Endothelial cell of umbilical vein (primary cell): ENCODE measurements around the gene KIAA0753. TPM values are rescaled to one million over a fixed set of nuclear protein-coding genes. Genes with fewer than 3 reads are reported as not detected.

ENCODE experiments used
- BruUV-seq: library from RNA; stranded (reverse); fragments of 400-500 nt; replicated peaks from 2 replicates; lab custom pipeline; 2021; lab: Mats Ljungman, UMichigan
- CTCF ChIA-PET: fragments of 300-600, 350-600 bp; sonication (Branson Sonifier 250); formaldehyde crosslinking; loops from one replicate; lab custom pipeline; 2021; ENCODE audit warnings: antibody characterized with exemption, inconsistent platforms; lab: Charles Lee
- POLR2A ChIA-PET: fragments of 300-600, 350-600 bp; sonication (Branson Sonifier 250); formaldehyde crosslinking; loops from one replicate; lab custom pipeline; 2021; ENCODE audit warnings: antibody characterized with exemption, inconsistent platforms; lab: Charles Lee
- DNase-seq: peaks from one replicate; pipeline ENCODE4 v3.0.0-alpha.2; 2011; ENCODE audit warnings: low read depth, low spot score
- FAIRE-seq: peaks from 2 replicates; lab custom pipeline; 2011; peaks lifted over from hg19 to GRCh38; lab: Jason Lieb, UNC
- H2AFZ ChIP-seq: 2 replicates; pipeline ENCODE4 v1.6.0; 2012; ENCODE audit warnings: low read depth, low read length, control low read depth, inconsistent platforms
- H3K27ac ChIP-seq: 2 replicates; pipeline ENCODE4 v1.5.1; 2011; ENCODE audit warnings: low read depth, mild to moderate bottlenecking, control low read depth, low read length, moderate library complexity; ENCODE audit not compliant: insufficient read depth
- H3K27me3 ChIP-seq, 2 experiments: 2 replicates each; pipeline versions ENCODE4 v1.6.0 to v1.6.1; 2011; ENCODE audit warnings: low read length in 2 of 2, mixed read lengths in 1 of 2; ENCODE audit not compliant: control insufficient read depth in 2 of 2, insufficient read depth in 2 of 2
- H3K36me3 ChIP-seq, 2 experiments: 2 replicates in 1 of 2; 3 replicates in 1 of 2; pipeline ENCODE4 v1.5.1; 2011; ENCODE audit warnings: low read length in 2 of 2, mild to moderate bottlenecking in 1 of 2, moderate library complexity in 1 of 2; ENCODE audit not compliant: control insufficient read depth in 2 of 2, insufficient read depth in 2 of 2; ENCODE audit errors: extremely low read depth in 1 of 2
- H3K4me1 ChIP-seq: 3 replicates; pipeline ENCODE4 v1.5.1; 2011; ENCODE audit warnings: mild to moderate bottlenecking, low read length; ENCODE audit not compliant: control insufficient read depth, insufficient read depth; ENCODE audit errors: extremely low read depth
- H3K4me2 ChIP-seq: 2 replicates; pipeline ENCODE4 v1.6.1; 2011; ENCODE audit warnings: low read length, control low read depth, mixed read lengths; ENCODE audit not compliant: insufficient read depth
- H3K4me3 ChIP-seq, 3 experiments: fragments of 200-600 bp in 1 of 3; sonication (generic), shearing (Covaris generic) in 1 of 3; replicated peaks in 1 of 3; 2 replicates each; pipeline ENCODE4 v1.5.1; 2011 to 2016; ENCODE audit warnings: control low read depth in 3 of 3, low read length in 3 of 3, mild to moderate bottlenecking in 2 of 3, inconsistent platforms in 1 of 3, low read depth in 1 of 3, moderate library complexity in 1 of 3; ENCODE audit not compliant: insufficient read depth in 1 of 3
- H3K79me2 ChIP-seq: 2 replicates; pipeline ENCODE4 v1.6.0; 2012; ENCODE audit warnings: low read length, inconsistent platforms; ENCODE audit not compliant: control insufficient read depth, insufficient read depth
- H3K9ac ChIP-seq: replicated peaks from 2 replicates; pipeline ENCODE3; 2011; ENCODE audit warnings: low read length, control low read depth; ENCODE audit not compliant: insufficient read depth; ENCODE audit errors: extremely low read depth
- H3K9me1 ChIP-seq: replicated peaks from 3 replicates; pipeline ENCODE4 v1.6.0; 2011; ENCODE audit warnings: mild to moderate bottlenecking, low read length; ENCODE audit not compliant: control insufficient read depth, insufficient read depth; ENCODE audit errors: extremely low read depth
- H3K9me3 ChIP-seq: replicated peaks from 2 replicates; pipeline ENCODE4 v1.5.1; 2012; ENCODE audit warnings: low read length, inconsistent platforms; ENCODE audit not compliant: control insufficient read depth, insufficient read depth
- H4K20me1 ChIP-seq: replicated peaks from 2 replicates; pipeline ENCODE3; 2011; ENCODE audit warnings: mild to moderate bottlenecking, low read length; ENCODE audit not compliant: control insufficient read depth, insufficient read depth; ENCODE audit errors: extremely low read depth
- EZH2 ChIP-seq: IDR thresholded peaks from 2 replicates; pipeline ENCODE4 v1.6.1; 2012; ENCODE audit warnings: borderline replicate concordance, low read depth, mild to moderate bottlenecking, moderate library complexity, low read length, inconsistent platforms; ENCODE audit not compliant: severe bottlenecking
- FOS ChIP-seq: IDR thresholded peaks from 2 replicates; pipeline ENCODE4 v1.6.1; 2011; ENCODE audit warnings: mild to moderate bottlenecking, low read length, moderate library complexity, borderline replicate concordance; ENCODE audit not compliant: insufficient read depth
- GATA2 ChIP-seq: IDR thresholded peaks from 2 replicates; pipeline ENCODE4 v1.7.0; 2011; ENCODE audit warnings: low read depth, mild to moderate bottlenecking, moderate library complexity, mixed read lengths, low read length; ENCODE audit not compliant: insufficient read length, insufficient read depth
- JUN ChIP-seq: IDR thresholded peaks from 2 replicates; pipeline ENCODE4 v1.6.1; 2011; ENCODE audit warnings: borderline replicate concordance, low read depth; ENCODE audit not compliant: insufficient read length, insufficient read depth
- MYC ChIP-seq: IDR thresholded peaks from one replicate; pipeline ENCODE4 v1.6.1; 2011; ENCODE audit warnings: mild to moderate bottlenecking, low read depth, low read length
- POLR2A ChIP-seq: IDR thresholded peaks from 2 replicates; pipeline ENCODE4 v1.6.1; 2012; ENCODE audit warnings: low read depth, mild to moderate bottlenecking, control low read depth, low read length
- POLR2AphosphoS5 ChIP-seq: IDR thresholded peaks from 2 replicates; pipeline ENCODE4 v1.6.1; 2012; ENCODE audit warnings: low read depth, mild to moderate bottlenecking, control low read depth, low read length, moderate library complexity; ENCODE audit not compliant: insufficient read depth
- dilution Hi-C: fragments of 300-500 bp; cut with MboI; formaldehyde crosslinking; loops from one replicate; pipeline ENCODE4 v1.15.0; 2019; ENCODE audit warnings: low sequenced_read_pairs; ENCODE audit not compliant: extremely low pct_ligation_motif_present
- intact Hi-C: fragments of 100-400 bp; cut with micrococcal nuclease; formaldehyde crosslinking; loops from one replicate; pipeline ENCODE4 v1.10.0; 2022
- polyA plus RNA-seq, 4 experiments: library from polyadenylated mRNA; depleted of rRNA in 3 of 4; stranded (reverse) in 3 of 4; unstranded in 1 of 4; fragments of >200 nt; gene quantifications; 2 replicates each; pipeline versions ENCODE4 v1.2.1 to v1.2.3, GENCODE V29; 2011 to 2012; ENCODE audit warnings: missing spikeins in 1 of 4
- total RNA-seq: library from RNA; stranded (reverse); gene quantifications from 2 replicates; pipeline ENCODE4 v1.2.3, GENCODE V29; 2021
- TF ChIP-seq, protein P1 (sequence below): IDR thresholded peaks from 2 replicates; pipeline ENCODE4 v1.6.1; 2011; ENCODE audit not compliant: insufficient read depth, insufficient read length
- TF ChIP-seq, protein P2 (sequence below), 2 donors: IDR thresholded peaks; 1 replicate in 1 of 2; 2 replicates in 1 of 2; pipeline ENCODE4 v1.5.1; 2011; ENCODE audit warnings: low read length in 2 of 2, mild to moderate bottlenecking in 2 of 2, moderate library complexity in 2 of 2, control low read depth in 1 of 2, inconsistent platforms in 1 of 2, low read depth in 1 of 2; ENCODE audit not compliant: insufficient read depth in 1 of 2; ENCODE audit errors: extremely low read depth in 1 of 2

The KIAA0753 gene
- total and polyA plus RNA-seq, 2 donors (not counting 3 experiments of a cell fraction or from before 2014, with no cell fraction given): 5.3 to 23.9 TPM

DNA sequence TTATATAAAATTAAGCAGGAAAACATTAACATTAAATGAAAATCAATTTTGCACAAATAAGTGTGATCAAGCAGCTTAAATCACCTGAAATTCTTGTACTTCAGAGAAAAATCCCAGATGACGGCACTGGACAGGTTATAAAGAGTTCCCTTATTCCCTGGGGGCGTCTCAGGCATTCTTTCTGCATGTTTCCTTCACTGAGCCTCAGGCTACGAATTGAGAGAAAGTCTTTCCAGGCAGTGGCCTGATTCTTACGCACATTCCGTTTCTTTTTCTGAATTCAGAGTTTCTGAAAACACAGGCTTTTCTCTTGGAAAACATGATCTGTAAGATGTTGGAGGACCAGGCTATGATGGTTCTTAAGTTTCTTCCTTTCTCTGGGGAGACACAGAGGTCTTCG lies 62.0 kb downstream of the KIAA0753 start:
- no peaks in the 10 kb centered on the region for H3K9me1 ChIP-seq
- CTCF ChIA-PET: interaction anchor here (5.9 kb wide), 1 partner anchor 105 kb away, joined by 77 read pairs; no protein-coding TSS in a partner anchor
- H4K20me1 ChIP-seq: no peaks in the 10 kb centered on the region
- no peaks in the 10 kb centered on the region for H3K79me2 ChIP-seq
- dilution Hi-C loops (no loop called here), intact Hi-C loops (loop anchor here (5.0 kb wide), 1 partner anchor 71 kb away; no protein-coding TSS in a partner anchor)
- H3K27ac ChIP-seq: no peak overlapping the region
- peaks cover 14% of the 10 kb centered on the region for H3K4me1 ChIP-seq
- no peak overlapping the region for H2AFZ ChIP-seq
- no peak overlapping the region for H3K4me2 ChIP-seq
- POLR2A ChIA-PET: no interaction called here
- no peak for TF ChIP-seq JUN
- no peak for TF ChIP-seq FOS
- no peak for TF ChIP-seq MYC
- no peak for TF ChIP-seq POLR2A
- TF ChIP-seq GATA2: no peak
- TF ChIP-seq, protein P1, sequence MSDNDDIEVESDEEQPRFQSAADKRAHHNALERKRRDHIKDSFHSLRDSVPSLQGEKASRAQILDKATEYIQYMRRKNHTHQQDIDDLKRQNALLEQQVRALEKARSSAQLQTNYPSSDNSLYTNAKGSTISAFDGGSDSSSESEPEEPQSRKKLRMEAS: no peak
- TF ChIP-seq, protein P2, sequence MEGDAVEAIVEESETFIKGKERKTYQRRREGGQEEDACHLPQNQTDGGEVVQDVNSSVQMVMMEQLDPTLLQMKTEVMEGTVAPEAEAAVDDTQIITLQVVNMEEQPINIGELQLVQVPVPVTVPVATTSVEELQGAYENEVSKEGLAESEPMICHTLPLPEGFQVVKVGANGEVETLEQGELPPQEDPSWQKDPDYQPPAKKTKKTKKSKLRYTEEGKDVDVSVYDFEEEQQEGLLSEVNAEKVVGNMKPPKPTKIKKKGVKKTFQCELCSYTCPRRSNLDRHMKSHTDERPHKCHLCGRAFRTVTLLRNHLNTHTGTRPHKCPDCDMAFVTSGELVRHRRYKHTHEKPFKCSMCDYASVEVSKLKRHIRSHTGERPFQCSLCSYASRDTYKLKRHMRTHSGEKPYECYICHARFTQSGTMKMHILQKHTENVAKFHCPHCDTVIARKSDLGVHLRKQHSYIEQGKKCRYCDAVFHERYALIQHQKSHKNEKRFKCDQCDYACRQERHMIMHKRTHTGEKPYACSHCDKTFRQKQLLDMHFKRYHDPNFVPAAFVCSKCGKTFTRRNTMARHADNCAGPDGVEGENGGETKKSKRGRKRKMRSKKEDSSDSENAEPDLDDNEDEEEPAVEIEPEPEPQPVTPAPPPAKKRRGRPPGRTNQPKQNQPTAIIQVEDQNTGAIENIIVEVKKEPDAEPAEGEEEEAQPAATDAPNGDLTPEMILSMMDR (IDR thresholded peaks at IDR 0.05; ENCODE audit: extremely low read depth in 1 of 2, insufficient read depth in 1 of 2, low read depth in 1 of 2, low read length in 2 of 2): no peak
- no peak for TF ChIP-seq EZH2
- no peak for TF ChIP-seq POLR2AphosphoS5
- TSS peak; percentile 25 for BruUV-seq
- peaks cover 2 to 8% of the 10 kb centered on the region in 2 experiments for H3K36me3 ChIP-seq
- no peaks in the 10 kb centered on the region for H3K27me3 ChIP-seq
- no peak overlapping the region for H3K9ac ChIP-seq
- FAIRE-seq: no peak
- H3K9me3 ChIP-seq: no peaks in the 10 kb centered on the region
- no peak for DNase-seq
- H3K4me3 ChIP-seq: no peak overlapping the region
